Activated effector memory CD4-positive, alpha-beta T cell treated with Interleukin-2 at 50 U/mL for 16 hours (primary cell): ENCODE data around the gene NDUFV2.
"Not testable (repeated sequence)": the region's sequence is repeated elsewhere in the genome, so short reads cannot be mapped to it uniquely, and the experiment has no call there.

Experiments used
- DNase-seq: peaks from one replicate; pipeline ENCODE4 v3.0.0-alpha.2; 2020

Gene NDUFV2

GRCh38 chr18:9157806-9158205, 55.3 kb downstream of the NDUFV2 start:
- DNase-seq = no peak

- no peak for DNase-seq
Measured at GRCh38 chr18:9160014-9160413, 57.5 kb downstream of the NDUFV2 start.

GRCh38 chr18:9162663-9163062, 60.2 kb downstream of the NDUFV2 start:
- not testable (repeated sequence) for DNase-seq

GRCh38 chr18:9164149-9164548, 61.6 kb downstream of the NDUFV2 start:
- DNase-seq = not testable (repeated sequence)

GRCh38 chr18:9165883-9166282, 63.4 kb downstream of the NDUFV2 start:
- DNase-seq = not testable (repeated sequence)

- DNase-seq = not testable (repeated sequence)
Measured at GRCh38 chr18:9169515-9169914, 67.0 kb downstream of the NDUFV2 start.

- not testable (repeated sequence) for DNase-seq
Measured at GRCh38 chr18:9171919-9172318, 69.4 kb downstream of the NDUFV2 start.

- DNase-seq = no peak
Measured at GRCh38 chr18:9172506-9173127, 70.1 kb downstream of the NDUFV2 start.

GRCh38 chr18:9173770-9174233, 71.3 kb downstream of the NDUFV2 start:
- no peak for DNase-seq

- DNase-seq = no peak
Measured at GRCh38 chr18:9174302-9174701, 71.8 kb downstream of the NDUFV2 start.

- DNase-seq = no peak
Measured at GRCh38 chr18:9175115-9175514, 72.6 kb downstream of the NDUFV2 start.

- no peak for DNase-seq
Measured at GRCh38 chr18:9177031-9177430, 74.5 kb downstream of the NDUFV2 start.

GRCh38 chr18:9177466-9177865, 75.0 kb downstream of the NDUFV2 start:
- DNase-seq = no peak

- no peak for DNase-seq
Measured at GRCh38 chr18:9178557-9178956, 76.1 kb downstream of the NDUFV2 start.

GRCh38 chr18:9181275-9181674, 78.8 kb downstream of the NDUFV2 start:
- DNase-seq = no peak

- no peak for DNase-seq
Measured at GRCh38 chr18:9182852-9183399, 80.4 kb downstream of the NDUFV2 start.
